GM11168 (cell line): Measurements from ENCODE around the gene GRAPL.
"Not testable (repeated sequence)": the region's sequence is repeated elsewhere in the genome, so short reads cannot be mapped to it uniquely, and the experiment has no call there.

ENCODE experiments used
- in situ Hi-C: fragments of 300-500 bp; cut with MboI; formaldehyde crosslinking; loops from one replicate; pipeline ENCODE4 v1.12.0; 2022; ENCODE audit warnings: low sequenced_read_pairs; ENCODE audit not compliant: unreplicated experiment

Gene GRAPL

DNA sequence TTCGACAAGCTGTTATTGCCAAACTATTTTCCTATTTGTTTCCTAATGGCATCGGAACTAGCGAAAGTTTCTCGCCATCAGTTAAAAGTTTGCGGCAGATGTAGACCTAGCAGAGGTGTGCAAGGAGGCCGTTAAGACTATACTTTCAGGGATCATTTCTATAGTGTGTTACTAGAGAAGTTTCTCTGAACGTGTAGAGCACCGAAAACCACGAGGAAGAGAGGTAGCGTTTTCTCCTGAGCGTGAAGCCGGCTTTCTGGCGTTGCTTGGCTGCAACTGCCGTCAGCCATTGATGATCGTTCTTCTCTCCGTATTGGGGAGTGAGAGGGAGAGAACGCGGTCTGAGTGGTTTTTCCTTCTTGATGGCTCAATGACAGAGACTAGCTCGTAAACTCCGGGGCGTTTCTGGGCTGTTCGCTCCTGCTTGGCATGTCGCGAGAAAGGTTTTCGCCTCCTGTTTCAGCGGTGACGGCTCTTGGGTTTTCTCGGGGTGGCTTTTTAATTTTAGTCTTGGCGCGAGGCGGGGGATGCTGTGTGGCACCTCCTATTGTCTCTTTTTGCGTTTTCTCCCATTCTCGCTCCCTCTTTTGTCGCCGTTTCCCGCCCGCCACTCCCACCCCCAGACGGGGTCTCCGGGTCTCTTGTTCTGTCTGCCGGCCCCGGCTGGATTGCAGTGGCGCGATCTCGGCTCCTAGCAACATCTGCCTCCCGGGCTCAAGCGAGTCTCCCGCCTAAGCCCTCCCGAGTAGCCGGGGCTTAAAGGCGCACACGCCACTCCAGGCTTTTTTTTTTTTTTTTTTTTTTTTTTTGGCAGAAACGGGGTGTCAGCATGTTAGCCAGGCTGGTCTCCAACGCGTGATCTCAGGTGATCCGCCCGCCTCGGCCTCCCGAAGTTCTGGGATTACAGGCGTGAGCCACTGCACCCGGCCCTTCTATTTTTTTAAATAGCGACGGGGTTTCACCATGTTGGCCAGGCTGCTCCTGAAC is 60.8 kb downstream of the GRAPL start:
- in situ Hi-C loops: not testable (repeated sequence)

DNA sequence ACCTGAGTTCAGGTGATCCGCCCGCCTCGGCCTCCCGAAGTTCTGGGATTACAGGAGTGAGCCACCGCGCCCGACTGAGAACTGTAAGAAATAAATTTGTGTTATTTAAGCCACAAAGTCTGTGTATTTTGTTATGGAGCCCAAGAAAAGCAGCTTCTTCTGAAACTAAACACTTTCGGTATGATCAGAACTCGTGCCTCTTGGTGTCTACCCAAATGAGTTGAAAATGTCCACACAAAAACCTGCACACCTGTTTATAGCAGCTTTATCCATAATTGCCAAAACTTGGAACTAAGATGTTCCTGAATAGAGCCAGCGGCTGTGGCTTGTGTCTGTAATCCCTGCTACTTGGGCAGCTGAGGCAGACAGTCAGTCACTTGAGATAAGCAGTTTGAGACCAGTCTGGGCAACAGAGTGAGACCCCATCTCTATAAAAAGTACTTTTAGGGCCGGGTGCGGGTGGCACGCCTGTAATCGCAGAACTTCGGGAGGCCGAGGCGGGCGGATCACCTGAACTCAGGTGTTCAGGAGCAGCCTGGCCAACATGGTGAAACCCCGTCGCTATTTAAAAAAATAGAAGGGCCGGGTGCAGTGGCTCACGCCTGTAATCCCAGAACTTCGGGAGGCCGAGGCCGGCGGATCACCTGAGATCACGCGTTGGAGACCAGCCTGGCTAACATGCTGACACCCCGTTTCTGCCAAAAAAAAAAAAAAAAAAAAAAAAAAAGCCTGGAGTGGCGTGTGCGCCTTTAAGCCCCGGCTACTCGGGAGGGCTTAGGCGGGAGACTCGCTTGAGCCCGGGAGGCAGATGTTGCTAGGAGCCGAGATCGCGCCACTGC is 61.7 kb downstream of the GRAPL start:
- in situ Hi-C loops: not testable (repeated sequence)

DNA sequence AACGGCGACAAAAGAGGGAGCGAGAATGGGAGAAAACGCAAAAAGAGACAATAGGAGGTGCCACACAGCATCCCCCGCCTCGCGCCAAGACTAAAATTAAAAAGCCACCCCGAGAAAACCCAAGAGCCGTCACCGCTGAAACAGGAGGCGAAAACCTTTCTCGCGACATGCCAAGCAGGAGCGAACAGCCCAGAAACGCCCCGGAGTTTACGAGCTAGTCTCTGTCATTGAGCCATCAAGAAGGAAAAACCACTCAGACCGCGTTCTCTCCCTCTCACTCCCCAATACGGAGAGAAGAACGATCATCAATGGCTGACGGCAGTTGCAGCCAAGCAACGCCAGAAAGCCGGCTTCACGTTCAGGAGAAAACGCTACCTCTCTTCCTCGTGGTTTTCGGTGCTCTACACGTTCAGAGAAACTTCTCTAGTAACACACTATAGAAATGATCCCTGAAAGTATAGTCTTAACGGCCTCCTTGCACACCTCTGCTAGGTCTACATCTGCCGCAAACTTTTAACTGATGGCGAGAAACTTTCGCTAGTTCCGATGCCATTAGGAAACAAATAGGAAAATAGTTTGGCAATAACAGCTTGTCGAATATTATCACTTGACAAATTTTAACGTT is 62.5 kb downstream of the GRAPL start:
- in situ Hi-C loops: not testable (repeated sequence)

DNA sequence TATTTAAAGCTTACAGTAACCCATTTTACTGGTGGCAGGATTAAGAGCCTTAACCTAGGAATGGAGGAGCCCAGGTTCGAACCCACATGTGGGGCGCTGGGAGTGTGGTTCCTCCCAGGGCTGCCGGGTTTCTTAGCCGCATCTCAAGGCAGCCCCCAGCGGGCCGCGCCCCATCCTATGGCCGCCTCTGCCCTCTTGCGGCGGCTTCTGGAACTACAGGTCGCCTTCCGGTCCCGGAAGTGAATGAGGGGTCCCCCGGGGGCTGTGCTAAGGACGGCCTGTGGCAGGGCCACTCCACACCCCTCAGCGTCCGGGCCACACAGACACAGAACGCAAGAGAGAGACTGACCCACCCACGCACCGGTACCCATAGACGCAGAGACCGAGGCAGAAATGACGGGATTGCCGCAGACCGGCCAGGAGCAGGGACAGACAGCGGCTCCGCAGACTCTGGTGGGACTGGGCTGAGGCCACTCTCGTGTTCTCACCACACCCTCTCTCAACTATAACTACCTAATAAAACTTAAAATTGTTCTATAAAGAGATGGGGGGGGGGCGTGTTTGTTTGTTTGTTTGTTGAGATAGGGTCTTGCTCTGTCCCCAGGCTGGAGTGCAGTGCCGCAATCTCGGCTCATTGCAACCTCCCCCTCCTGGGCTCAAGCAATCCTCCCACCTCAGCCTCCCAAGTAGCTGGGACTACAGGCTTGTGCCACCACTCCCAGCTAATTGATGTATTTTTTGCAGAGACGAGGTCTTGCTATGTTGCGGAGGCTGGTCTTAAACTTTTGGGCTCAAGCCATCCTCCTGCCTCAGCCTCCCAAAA is 69.2 kb downstream of the GRAPL start:
- in situ Hi-C loops: not testable (repeated sequence)

DNA sequence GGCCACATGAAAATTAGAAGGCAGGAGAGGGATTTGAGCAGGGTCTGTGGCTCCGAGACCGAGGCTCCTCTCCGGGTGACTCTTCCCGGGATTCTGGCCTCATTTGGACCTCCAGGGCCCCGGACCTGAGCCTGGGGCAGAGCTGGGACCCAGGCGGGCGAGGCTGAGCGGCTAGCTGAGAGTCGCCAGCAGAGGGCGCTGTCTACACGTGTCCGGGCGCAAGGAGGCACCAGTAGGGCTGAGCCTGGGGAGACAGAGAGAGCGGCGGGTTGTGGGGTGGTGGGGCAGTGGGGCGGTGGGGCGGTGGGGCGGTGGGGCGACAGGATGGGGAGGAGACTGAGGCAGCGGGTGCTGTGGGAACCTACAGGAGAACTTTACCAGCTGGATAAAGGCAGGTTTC is 75.1 kb downstream of the GRAPL start:
- in situ Hi-C loops: not testable (repeated sequence)

DNA sequence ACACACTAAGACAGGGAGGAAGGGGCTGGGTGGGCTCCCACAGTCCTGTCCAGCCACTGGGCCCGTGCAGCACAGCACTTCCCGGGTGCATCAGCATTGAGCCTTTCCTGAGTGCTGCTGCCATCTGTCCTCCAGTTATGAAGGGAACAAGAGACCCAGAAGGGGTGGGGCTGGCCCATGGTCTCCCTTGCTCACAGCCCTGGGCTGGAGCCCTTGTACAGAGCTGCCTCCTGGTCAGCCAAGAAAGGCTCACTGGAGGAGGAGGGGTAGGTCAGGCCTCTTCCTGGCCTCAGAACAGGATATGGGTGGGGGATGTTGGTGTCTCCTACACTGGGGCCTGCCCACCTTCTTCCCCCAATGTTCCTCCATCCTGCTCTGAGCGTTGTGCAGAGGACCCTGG is 76.0 kb downstream of the GRAPL start:
- in situ Hi-C loops: not testable (repeated sequence)
